ENCODE measurements around the gene IRX4. TPM values are rescaled to one million over a fixed set of nuclear protein-coding genes. Genes with fewer than 3 reads are reported as not detected.

Gene IRX4
- total and polyA plus RNA-seq, 4 donors: not detected

- TF ChIP-seq YY1 (IDR thresholded peaks at IDR 0.05): no peak
- no peak for TF ChIP-seq RXRA (IDR thresholded peaks at IDR 0.05)
- TF ChIP-seq MAX (IDR thresholded peaks at IDR 0.05): no peak
- TF ChIP-seq NR2F2 (IDR thresholded peaks at IDR 0.05): no peak
- TF ChIP-seq TAF1 (conservative IDR thresholded peaks at IDR 0.05): no peak
- no peak for TF ChIP-seq HNF4A (conservative IDR thresholded peaks at IDR 0.05)
- no peak for TF ChIP-seq FOXA2 (IDR thresholded peaks at IDR 0.05)
Observed at GRCh38 chr5:1868886-1869475, 13.7 kb downstream of the IRX4 start (continued).

GRCh38 chr5:1867815-1868143 is 14.9 kb downstream of the IRX4 start:
- Histone ChIP-seq H3K4me1 (ENCODE audit: control insufficient read depth in 4 of 4, insufficient read depth in 4 of 4, low read length in 3 of 4) (no peaks in the 10 kb centered on the region), H3K27ac (ENCODE audit: low read depth in 1 of 2, low read length in 2 of 2) (no peak overlapping the region), H3K4me3 (ENCODE audit: low read depth in 1 of 3, low read length in 3 of 3) (no peak overlapping the region), H3K9ac (ENCODE audit: low read depth in 1 of 2, low read length in 2 of 2) (no peak overlapping the region), H3K27me3 (ENCODE audit: control insufficient read depth in 4 of 4, insufficient read depth in 4 of 4, low read length in 3 of 4) (peaks cover 0 to 11% (median 7%) of the 10 kb centered on the region in 4 donors), H3K9me3 (ENCODE audit: control insufficient read depth in 4 of 4, low read length in 3 of 4) (no peaks in the 10 kb centered on the region), H3K36me3 (ENCODE audit: control insufficient read depth in 4 of 4, insufficient read depth in 3 of 4, low read depth in 1 of 4, low read length in 3 of 4) (no peaks in the 10 kb centered on the region)
- DNase-seq (ENCODE audit: low spot score): no peak
- WGBS: 44% methylated on average over 20 of the region's 20 CpGs
- TF ChIP-seq YY1 (IDR thresholded peaks at IDR 0.05): no peak
- TF ChIP-seq SP1 (IDR thresholded peaks at IDR 0.05): no peak
- no peak for TF ChIP-seq HNF4G (IDR thresholded peaks at IDR 0.05)
- TF ChIP-seq EGR1 (IDR thresholded peaks at IDR 0.05; ENCODE audit: low read depth in 2 of 2): no peak
- no peak for TF ChIP-seq GABPA (IDR thresholded peaks at IDR 0.05 in 1 of 2, conservative IDR thresholded peaks at IDR 0.05 in 1 of 2)
- TF ChIP-seq RXRA (IDR thresholded peaks at IDR 0.05): no peak
- TF ChIP-seq HNF4A (conservative IDR thresholded peaks at IDR 0.05): no peak
- TF ChIP-seq ZBTB33 (IDR thresholded peaks at IDR 0.05): no peak
- TF ChIP-seq MAX (IDR thresholded peaks at IDR 0.05): no peak
- no peak for TF ChIP-seq FOXA1 (IDR thresholded peaks at IDR 0.05)
- no peak for TF ChIP-seq TAF1 (conservative IDR thresholded peaks at IDR 0.05)
- no peak for TF ChIP-seq RAD21 (IDR thresholded peaks at IDR 0.05)
- TF ChIP-seq JUND (IDR thresholded peaks at IDR 0.05): no peak
- TF ChIP-seq NR2F2 (IDR thresholded peaks at IDR 0.05): no peak
- no peak for TF ChIP-seq FOXA2 (IDR thresholded peaks at IDR 0.05)

GRCh38 chr5:1867114-1867814 is 15.5 kb downstream of the IRX4 start:
- H3K4me3 ChIP-seq (ENCODE audit: low read depth in 1 of 3, low read length in 3 of 3): no peak overlapping the region
- no peak overlapping the region for H3K27ac ChIP-seq (ENCODE audit: low read depth in 1 of 2, low read length in 2 of 2)
- peaks cover 0 to 8% (median 5%) of the 10 kb centered on the region in 4 donors for H3K27me3 ChIP-seq (ENCODE audit: control insufficient read depth in 4 of 4, insufficient read depth in 4 of 4, low read length in 3 of 4)
- H3K4me1 ChIP-seq (ENCODE audit: control insufficient read depth in 4 of 4, insufficient read depth in 4 of 4, low read length in 3 of 4): no peaks in the 10 kb centered on the region
- H3K9me3 ChIP-seq (ENCODE audit: control insufficient read depth in 4 of 4, low read length in 3 of 4): no peaks in the 10 kb centered on the region
- no peak for DNase-seq (ENCODE audit: low spot score)
- TF ChIP-seq NR2F2 (IDR thresholded peaks at IDR 0.05) (no peak), FOXA1 (IDR thresholded peaks at IDR 0.05) (no peak)
- H3K36me3 ChIP-seq (ENCODE audit: control insufficient read depth in 4 of 4, insufficient read depth in 3 of 4, low read depth in 1 of 4, low read length in 3 of 4): no peaks in the 10 kb centered on the region
- 25% methylated on average over 8 of the region's 8 CpGs for whole genome bisulfite sequencing
- no peak overlapping the region for H3K9ac ChIP-seq (ENCODE audit: low read depth in 1 of 2, low read length in 2 of 2)
